PFSK-1 (cell line): Measurements from ENCODE around the gene USP22.

Source experiments
- POLR2AphosphoS5 ChIP-seq: IDR thresholded peaks from 2 replicates; pipeline ENCODE4 v1.6.1; 2012; ENCODE audit warnings: low read depth, mild to moderate bottlenecking, control low read depth, low read length, moderate library complexity
- REST ChIP-seq, 2 experiments: IDR thresholded peaks; 2 replicates each; pipeline versions ENCODE4 v1.6.1 to v1.8.0; 2011 to 2012; ENCODE audit warnings: low read depth in 2 of 2, low read length in 2 of 2, control low read depth in 1 of 2, inconsistent platforms in 1 of 2, mild to moderate bottlenecking in 1 of 2, moderate library complexity in 1 of 2; ENCODE audit not compliant: insufficient read depth in 1 of 2
- SIN3A ChIP-seq: IDR thresholded peaks from 2 replicates; pipeline ENCODE4 v1.6.1; 2012; ENCODE audit warnings: mild to moderate bottlenecking, low read length, moderate library complexity, borderline replicate concordance; ENCODE audit not compliant: insufficient read depth
- TAF1 ChIP-seq: IDR thresholded peaks from 2 replicates; pipeline ENCODE4 v1.6.1; 2012; ENCODE audit warnings: low read length, control low read depth, borderline replicate concordance; ENCODE audit not compliant: insufficient read depth

GRCh38 chr17:21015564-21015963 is 27.2 kb downstream of the USP22 start:
- TF ChIP-seq REST (IDR thresholded peaks at IDR 0.05; ENCODE audit: insufficient read depth in 1 of 2, low read depth in 2 of 2, low read length in 2 of 2) (no peak), POLR2AphosphoS5 (no peak), TAF1 (no peak), SIN3A (no peak)
